ENCODE measurements around the gene CAMTA1.

- TF ChIP-seq CTCF (IDR thresholded peaks at IDR 0.05; ENCODE audit: insufficient read depth, low read length, poor library complexity, severe bottlenecking) (no peak), EZH2phosphoT487 (conservative IDR thresholded peaks at IDR 0.05; ENCODE audit: low read length) (no peak)
Observed at GRCh38 chr1:6795203-6795602, 9.9 kb downstream of the CAMTA1 start.

All from SU-DHL-6 (cell line).